Activated T-cell treated with anti-CD3 and anti-CD28 coated beads, Interleukin-2, amount 50 U/mL, for 24 hours (primary cell): ENCODE results near the gene SPDYE16.
"Not testable (repeated sequence)": the region's sequence is repeated elsewhere in the genome, so short reads cannot be mapped to it uniquely, and the experiment has no call there.

ENCODE experiments used
- DNase-seq: peaks from one replicate; pipeline ENCODE4 v3.0.0-alpha.2; 2020
- H3K27ac Mint-ChIP-seq: 2 replicates; pipeline ENCODE4 v1.8.0; 2020; ENCODE audit warnings: mild to moderate bottlenecking, mixed read lengths
- H3K27me3 Mint-ChIP-seq: 2 replicates; pipeline ENCODE4 v1.8.0; 2020; ENCODE audit warnings: mixed read lengths
- H3K36me3 Mint-ChIP-seq: 2 replicates; pipeline ENCODE4 v1.8.0; 2020; ENCODE audit warnings: low read depth, mixed read lengths
- H3K4me1 Mint-ChIP-seq: 2 replicates; pipeline ENCODE4 v1.8.0; 2020; ENCODE audit warnings: low read depth, mixed read lengths
- H3K4me3 Mint-ChIP-seq: 2 replicates; pipeline ENCODE4 v1.8.0; 2020; ENCODE audit warnings: mild to moderate bottlenecking, moderate library complexity, mixed read lengths
- H3K9me3 Mint-ChIP-seq: 2 replicates; pipeline ENCODE4 v1.8.0; 2020; ENCODE audit warnings: mixed read lengths

Gene SPDYE16

GRCh38 chr7:76502836-76503235, 40.3 kb downstream of the SPDYE16 start:
- H3K4me1 Mint-ChIP-seq, H3K27ac Mint-ChIP-seq, H3K9me3 Mint-ChIP-seq, H3K4me3 Mint-ChIP-seq, H3K27me3 Mint-ChIP-seq, DNase-seq: not testable (repeated sequence)
- peaks cover 36% of the 10 kb centered on the region for H3K36me3 Mint-ChIP-seq

DNA sequence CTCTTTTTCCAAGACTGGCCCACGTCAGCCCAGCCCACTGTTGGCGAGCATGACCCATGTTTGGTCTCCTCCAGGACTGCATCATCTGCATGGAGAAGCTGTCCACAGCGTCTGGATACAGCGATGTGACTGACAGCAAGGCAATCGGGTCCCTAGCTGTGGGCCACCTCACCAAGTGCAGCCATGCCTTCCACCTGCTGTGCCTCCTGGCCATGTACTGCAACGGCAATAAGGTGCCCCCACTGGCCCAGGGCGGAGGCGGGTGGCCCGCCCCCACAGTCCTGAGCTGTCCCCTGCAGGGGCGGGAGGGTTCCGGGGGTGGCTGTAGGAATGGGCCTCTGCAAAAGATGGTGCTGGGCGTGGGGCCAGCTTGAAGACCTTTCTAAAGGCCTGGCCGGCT, 40.9 kb downstream of the SPDYE16 start:
- H3K27ac Mint-ChIP-seq, DNase-seq, H3K4me1 Mint-ChIP-seq, H3K4me3 Mint-ChIP-seq, H3K27me3 Mint-ChIP-seq, H3K9me3 Mint-ChIP-seq: not testable (repeated sequence)
- H3K36me3 Mint-ChIP-seq = peaks cover 36% of the 10 kb centered on the region

GRCh38 chr7:76499924-76500241, 43.2 kb downstream of the SPDYE16 start:
- not testable (repeated sequence) for H3K9me3 Mint-ChIP-seq, H3K27ac Mint-ChIP-seq, H3K27me3 Mint-ChIP-seq, DNase-seq, H3K4me1 Mint-ChIP-seq, H3K4me3 Mint-ChIP-seq
- peaks cover 27% of the 10 kb centered on the region for H3K36me3 Mint-ChIP-seq

DNA sequence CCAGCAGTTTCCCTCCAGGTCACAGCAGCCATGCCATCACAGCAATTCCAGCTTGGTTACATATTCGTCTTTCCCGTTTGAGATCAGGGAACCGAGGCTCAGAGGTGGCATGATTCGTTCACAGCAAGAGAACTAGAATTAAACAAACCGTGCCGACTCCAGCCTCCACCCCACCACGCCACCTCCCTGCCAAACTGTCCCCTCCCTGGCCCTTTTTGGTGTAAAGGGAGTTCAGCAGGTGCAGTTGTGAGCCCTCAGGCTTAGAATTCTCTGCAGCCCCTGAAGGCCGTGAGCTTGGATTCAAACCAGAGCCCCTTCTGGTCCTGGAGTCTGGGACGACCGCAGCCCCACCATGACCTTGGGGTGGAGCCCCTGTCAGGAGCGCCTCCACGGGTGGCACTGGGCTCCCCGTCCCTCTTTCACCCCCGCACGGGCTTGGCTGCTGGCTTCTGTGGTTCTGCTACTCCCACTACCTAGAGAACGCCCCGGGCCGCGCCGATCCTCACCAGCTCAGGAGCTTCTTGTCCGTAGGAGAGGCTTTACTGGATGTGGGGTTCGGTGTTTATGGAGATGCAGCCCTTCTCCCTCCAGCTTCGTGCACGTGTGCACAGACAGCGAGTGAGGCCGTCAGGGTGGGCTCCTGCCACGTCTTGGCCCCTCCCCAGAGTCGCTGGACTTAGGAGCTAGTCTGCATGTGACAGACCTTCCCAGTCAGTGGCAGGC, 43.7 kb downstream of the SPDYE16 start:
- not testable (repeated sequence) for DNase-seq, H3K4me1 Mint-ChIP-seq, H3K27me3 Mint-ChIP-seq, H3K4me3 Mint-ChIP-seq, H3K27ac Mint-ChIP-seq, H3K9me3 Mint-ChIP-seq
- H3K36me3 Mint-ChIP-seq = peaks cover 23% of the 10 kb centered on the region

GRCh38 chr7:76498583-76499200, 44.4 kb downstream of the SPDYE16 start:
- not testable (repeated sequence) for H3K9me3 Mint-ChIP-seq, DNase-seq, H3K27ac Mint-ChIP-seq, H3K4me1 Mint-ChIP-seq, H3K4me3 Mint-ChIP-seq, H3K27me3 Mint-ChIP-seq
- peaks cover 23% of the 10 kb centered on the region for H3K36me3 Mint-ChIP-seq

- H3K36me3 Mint-ChIP-seq = peaks cover 20% of the 10 kb centered on the region
- not testable (repeated sequence) for H3K27me3 Mint-ChIP-seq, DNase-seq, H3K4me1 Mint-ChIP-seq, H3K9me3 Mint-ChIP-seq, H3K27ac Mint-ChIP-seq, H3K4me3 Mint-ChIP-seq
These were observed 45.0 kb downstream of the SPDYE16 start for GRCh38 chr7:76497918-76498582.

DNA sequence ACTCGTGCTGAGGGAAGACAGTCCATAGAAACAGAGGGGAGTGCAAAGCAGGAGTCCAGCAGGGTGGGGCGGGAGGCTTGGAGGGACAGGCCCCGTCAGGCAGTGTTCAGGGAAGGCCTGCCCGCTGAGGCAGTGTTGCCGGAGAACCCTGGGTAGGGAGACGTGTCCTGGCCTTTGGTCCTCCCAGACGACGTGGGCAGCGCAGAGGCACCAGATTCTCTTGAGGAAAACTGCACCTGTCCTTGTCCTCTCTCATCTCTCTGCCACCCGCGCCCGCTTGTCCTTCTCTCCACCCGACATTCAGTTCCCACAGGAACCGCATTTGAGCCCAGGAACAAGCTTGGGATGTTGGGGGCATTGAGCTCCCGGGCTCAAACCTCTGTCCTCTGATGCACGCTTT, 47.4 kb downstream of the SPDYE16 start:
- H3K27ac Mint-ChIP-seq, H3K9me3 Mint-ChIP-seq, H3K4me3 Mint-ChIP-seq: not testable (repeated sequence)

DNA sequence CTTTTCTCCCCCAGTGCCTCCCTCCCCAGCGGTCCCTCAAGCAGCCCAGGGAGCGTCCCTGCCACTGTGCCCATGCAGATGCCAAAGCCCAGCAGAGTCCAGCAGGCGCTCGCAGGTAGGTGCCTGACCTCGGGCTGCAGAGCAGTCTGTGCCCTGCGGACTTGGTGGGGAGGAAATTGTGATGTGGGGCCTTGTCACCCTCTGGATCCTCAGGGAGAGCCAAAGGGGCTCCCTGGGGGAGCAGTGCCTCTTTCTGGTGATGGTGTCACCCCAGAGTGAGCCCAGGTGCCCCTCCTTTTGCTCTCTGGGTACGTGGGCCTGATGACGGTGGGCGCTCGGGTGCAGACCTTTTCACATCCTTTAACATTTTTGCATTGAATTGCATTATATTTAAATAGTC, 51.0 kb downstream of the SPDYE16 start:
- H3K36me3 Mint-ChIP-seq, H3K4me3 Mint-ChIP-seq, H3K27me3 Mint-ChIP-seq, H3K4me1 Mint-ChIP-seq, H3K9me3 Mint-ChIP-seq, DNase-seq, H3K27ac Mint-ChIP-seq: not testable (repeated sequence)

More for the DNA sequence above, 47.4 kb downstream of the SPDYE16 start:
- not testable (repeated sequence) for H3K27me3 Mint-ChIP-seq, H3K36me3 Mint-ChIP-seq, DNase-seq, H3K4me1 Mint-ChIP-seq

DNA sequence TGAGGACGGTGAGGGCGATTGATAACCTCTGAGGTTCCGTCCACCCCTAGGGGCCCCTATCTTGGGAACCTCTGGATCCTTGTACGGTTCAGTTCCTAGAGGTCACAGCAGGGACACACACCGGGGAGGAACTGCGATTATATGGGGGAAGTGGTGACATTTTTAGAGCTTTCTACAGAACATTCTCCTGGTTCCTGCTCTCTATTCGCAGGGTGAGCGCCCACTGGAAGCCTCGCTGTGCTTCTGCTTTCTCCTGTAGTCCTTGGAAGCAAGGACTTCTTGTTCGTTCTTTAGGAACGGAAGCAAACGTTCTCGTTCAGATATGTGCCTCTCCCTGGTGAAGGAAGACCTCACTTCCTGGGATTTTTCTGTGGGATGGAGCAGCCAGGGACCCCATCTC, 55.1 kb downstream of the SPDYE16 start:
- DNase-seq, H3K9me3 Mint-ChIP-seq, H3K4me1 Mint-ChIP-seq, H3K27me3 Mint-ChIP-seq, H3K27ac Mint-ChIP-seq, H3K4me3 Mint-ChIP-seq, H3K36me3 Mint-ChIP-seq: not testable (repeated sequence)

- peak; percentile 49 for DNase-seq
- H3K27me3 Mint-ChIP-seq = not testable (repeated sequence)
- H3K4me3 Mint-ChIP-seq = peak overlapping the region; percentile 51
These were observed 56.5 kb downstream of the SPDYE16 start for GRCh38 chr7:76486618-76487017.

DNA sequence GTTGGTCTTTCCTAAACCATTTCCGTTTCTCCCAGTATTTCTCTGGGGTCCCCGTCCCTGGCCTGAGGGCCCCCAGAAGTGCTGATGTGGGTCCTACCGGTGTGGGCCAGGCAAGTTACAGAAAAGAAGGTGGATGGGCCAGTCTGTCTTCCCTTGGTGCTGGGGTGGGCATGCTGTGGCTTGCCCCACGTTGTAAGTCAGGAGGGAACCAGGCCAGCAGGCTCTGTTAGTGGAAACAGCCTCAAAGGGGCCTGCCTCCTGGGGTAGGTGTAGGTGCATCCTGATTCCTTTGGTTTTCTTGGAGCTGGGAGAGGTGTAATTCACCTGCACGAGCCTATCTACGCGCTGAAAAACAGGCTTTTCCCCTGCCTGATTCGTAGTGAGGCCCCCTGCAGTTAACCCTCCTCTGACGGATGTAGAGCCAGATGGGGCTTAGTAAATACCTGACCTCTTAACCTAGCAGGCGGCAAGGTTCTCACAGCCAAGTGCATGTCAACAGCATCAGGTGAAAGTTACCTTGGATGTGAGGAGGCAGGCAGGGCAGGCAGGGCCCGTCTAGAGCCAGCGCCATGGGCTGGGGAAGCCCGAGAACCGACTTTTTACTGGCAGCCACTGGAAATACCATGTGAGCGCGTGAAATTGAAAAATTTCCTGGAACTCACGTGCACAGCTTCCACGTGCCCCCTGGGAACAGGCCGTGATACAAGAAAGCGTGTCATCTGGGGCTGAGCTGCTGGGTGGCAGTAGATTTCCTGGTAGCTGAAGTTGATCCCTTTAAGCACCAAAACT, 57.1 kb downstream of the SPDYE16 start:
- peaks cover 17% of the 10 kb centered on the region for H3K36me3 Mint-ChIP-seq
- not testable (repeated sequence) for H3K4me1 Mint-ChIP-seq, H3K27me3 Mint-ChIP-seq, H3K27ac Mint-ChIP-seq, H3K4me3 Mint-ChIP-seq, H3K9me3 Mint-ChIP-seq, DNase-seq

More at GRCh38 chr7:76486618-76487017, 56.5 kb downstream of the SPDYE16 start:
- peaks cover 15% of the 10 kb centered on the region for H3K36me3 Mint-ChIP-seq
- H3K4me1 Mint-ChIP-seq, H3K9me3 Mint-ChIP-seq: not testable (repeated sequence)
- H3K27ac Mint-ChIP-seq = peak overlapping the region; percentile 91

- H3K9me3 Mint-ChIP-seq, H3K27ac Mint-ChIP-seq, H3K4me3 Mint-ChIP-seq, DNase-seq, H3K27me3 Mint-ChIP-seq, H3K4me1 Mint-ChIP-seq: not testable (repeated sequence)
- H3K36me3 Mint-ChIP-seq = peaks cover 19% of the 10 kb centered on the region
These were observed 58.6 kb downstream of the SPDYE16 start for GRCh38 chr7:76484456-76484855.

GRCh38 chr7:76483081-76483480, 60.0 kb downstream of the SPDYE16 start:
- H3K4me3 Mint-ChIP-seq, H3K4me1 Mint-ChIP-seq, H3K9me3 Mint-ChIP-seq, DNase-seq, H3K27me3 Mint-ChIP-seq, H3K27ac Mint-ChIP-seq: not testable (repeated sequence)
- H3K36me3 Mint-ChIP-seq = peaks cover 19% of the 10 kb centered on the region

GRCh38 chr7:76482660-76483059, 60.4 kb downstream of the SPDYE16 start:
- not testable (repeated sequence) for H3K4me3 Mint-ChIP-seq, H3K4me1 Mint-ChIP-seq, DNase-seq, H3K27ac Mint-ChIP-seq, H3K27me3 Mint-ChIP-seq, H3K9me3 Mint-ChIP-seq
- peaks cover 19% of the 10 kb centered on the region for H3K36me3 Mint-ChIP-seq
